A673 (cell line): ENCODE results near the gene LRRK1.

ENCODE experiments used
- CTCF ChIP-seq: fragments of 300-800, 200-600 bp; sonication (generic); conservative IDR thresholded peaks from 2 replicates; pipeline ENCODE4 v1.5.1; 2017; ENCODE audit warnings: low read depth, mild to moderate bottlenecking, antibody characterized with exemption, low read length, moderate library complexity, mixed read lengths
- EZH2 ChIP-seq: fragments of 200-600 bp; sonication (generic); IDR thresholded peaks from 2 replicates; pipeline ENCODE4 v1.6.1; 2017; ENCODE audit warnings: borderline replicate concordance, low read depth, mild to moderate bottlenecking, mixed read lengths, antibody characterized with exemption, low read length; ENCODE audit not compliant: poor library complexity, severe bottlenecking

GRCh38 chr15:100988857-100989256 is 69.7 kb downstream of the LRRK1 start:
- TF ChIP-seq CTCF (no peak), EZH2 (no peak)
